Tibial nerve (tissue), 4 donors: ENCODE data around the gene GIMAP8. TPM values are rescaled to one million over a fixed set of nuclear protein-coding genes. Genes with fewer than 3 reads are reported as not detected.

ENCODE experiments used
- DNase-seq, 2 donors: peaks; one replicate each; pipeline ENCODE4 v3.0.0-alpha.2; 2019; ENCODE audit warnings: low spot score in 2 of 2
- H3K27ac ChIP-seq, 4 donors: fragments of 200-600 bp; sonication (generic) in 3 of 4; one replicate each; pipeline ENCODE4 v1.5.1; 2017 to 2019; ENCODE audit warnings: mild to moderate bottlenecking in 1 of 4
- H3K27me3 ChIP-seq, 2 donors: fragments of 200-600 bp; sonication (generic) in 1 of 2; one replicate each; pipeline versions ENCODE4 v1.5.1 to v1.6.0; 2017 to 2019
- H3K36me3 ChIP-seq, 3 donors: fragments of 200-600 bp; sonication (generic); one replicate each; pipeline ENCODE4 v1.5.1; 2018 to 2019
- H3K4me1 ChIP-seq, 4 donors: fragments of 200-600 bp; sonication (generic) in 3 of 4; one replicate each; pipeline ENCODE4 v1.5.1; 2017 to 2019
- H3K4me3 ChIP-seq, 4 donors: fragments of 200-600 bp; sonication (generic) in 3 of 4; one replicate each; pipeline ENCODE4 v1.5.1; 2017 to 2019; ENCODE audit warnings: mild to moderate bottlenecking in 1 of 4, moderate library complexity in 1 of 4
- H3K9me3 ChIP-seq, 4 donors: fragments of 200-600 bp; sonication (generic) in 3 of 4; one replicate each; pipeline ENCODE4 v1.5.1; 2017 to 2019
- EP300 ChIP-seq, 2 donors: sonication (generic); formaldehyde crosslinking; IDR thresholded peaks; one replicate each; pipeline ENCODE4 v1.6.1; 2017; ENCODE audit warnings: antibody characterized with exemption in 2 of 2, mild to moderate bottlenecking in 1 of 2
- POLR2A ChIP-seq, 2 donors: fragments of 450-650 bp; IDR thresholded peaks; one replicate each; pipeline ENCODE4 v1.6.1; 2017; ENCODE audit warnings: antibody characterized with exemption in 2 of 2, mild to moderate bottlenecking in 2 of 2, moderate library complexity in 2 of 2
- WGBS, 2 donors: methylation state at CpG; one replicate each; pipeline ENCODE4 v1.1.5; 2018; 5-methylcytosine and 5-hydroxymethylcytosine counted together
- total RNA-seq, 4 donors: library from RNA; depleted of rRNA; stranded (reverse); fragments of >200 nt; gene quantifications; one replicate each; pipeline ENCODE4 v1.1.0, GENCODE V29; 2016
- TF ChIP-seq, protein P1 (sequence below), 5 experiments: fragments of 200-600 bp in 3 of 5; fragments of 450-650 bp in 2 of 5; sonication (generic) in 3 of 5; IDR thresholded peaks; one replicate each; pipeline ENCODE4 v1.5.1; 2016 to 2019; ENCODE audit warnings: antibody characterized with exemption in 5 of 5, mild to moderate bottlenecking in 3 of 5, moderate library complexity in 2 of 5

The GIMAP8 gene
- total RNA-seq, 4 donors from 2014 or later, result 6.3 to 15.9 (median 10.4) TPM

DNA sequence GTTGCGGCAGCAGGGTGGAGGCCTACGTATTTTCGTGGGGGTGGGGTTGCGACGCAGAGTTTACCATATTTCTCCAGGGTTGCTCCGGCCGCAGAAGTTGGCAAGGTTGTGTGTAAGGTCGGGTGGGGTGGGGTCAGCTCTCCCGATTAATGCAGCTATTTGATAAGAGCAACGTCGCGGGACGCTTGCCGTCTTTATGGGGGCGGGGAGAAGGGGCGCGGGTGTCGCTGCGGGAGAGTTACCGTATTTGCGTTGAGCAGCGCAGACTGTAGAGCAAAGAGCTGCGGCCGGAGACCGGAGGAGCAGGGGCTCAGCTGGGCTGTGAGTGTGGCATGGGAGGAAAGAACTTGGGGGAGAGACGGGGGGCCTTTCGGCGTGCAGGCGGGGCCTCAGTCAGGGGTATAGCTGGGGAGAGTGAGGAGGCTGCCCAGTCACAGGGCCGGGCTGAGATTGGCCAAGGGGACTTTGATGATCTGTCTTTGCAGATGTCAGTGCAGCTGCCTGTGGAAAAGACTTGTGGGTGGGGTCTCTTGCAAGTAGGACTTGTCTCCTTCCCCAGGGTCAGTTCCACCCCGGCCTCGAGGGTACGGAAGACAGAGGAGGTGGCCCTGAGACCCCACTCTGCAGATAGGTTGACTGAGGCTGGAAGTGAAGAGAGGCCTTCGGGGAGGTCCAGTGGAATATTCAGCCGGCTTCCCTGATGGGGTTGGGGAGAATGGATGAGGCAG lies 44.7 kb upstream of the GIMAP8 start:
- WGBS, 2 donors, result 4 to 7% methylated on average over 31 to 35 of the region's 35 CpGs
- DNase-seq, result peak in 1 of 2 donors; percentile 31
- Histone ChIP-seq H3K9me3 (no peaks in the 10 kb centered on the region), H3K4me1 (peaks cover 0 to 44% (median 18%) of the 10 kb centered on the region in 4 donors), H3K27ac (peak overlapping the region; percentile 93 to 99 (median 98)), H3K27me3 (no peaks in the 10 kb centered on the region), H3K4me3 (peak overlapping the region; percentile 71 to 93 (median 86)), H3K36me3 (peaks cover 0 to 31% (median 0%) of the 10 kb centered on the region in 3 donors)
- TF ChIP-seq EP300 (IDR thresholded peaks at IDR 0.05), result no peak
- no peak for TF ChIP-seq POLR2A (IDR thresholded peaks at IDR 0.05)
- TF ChIP-seq, protein P1, sequence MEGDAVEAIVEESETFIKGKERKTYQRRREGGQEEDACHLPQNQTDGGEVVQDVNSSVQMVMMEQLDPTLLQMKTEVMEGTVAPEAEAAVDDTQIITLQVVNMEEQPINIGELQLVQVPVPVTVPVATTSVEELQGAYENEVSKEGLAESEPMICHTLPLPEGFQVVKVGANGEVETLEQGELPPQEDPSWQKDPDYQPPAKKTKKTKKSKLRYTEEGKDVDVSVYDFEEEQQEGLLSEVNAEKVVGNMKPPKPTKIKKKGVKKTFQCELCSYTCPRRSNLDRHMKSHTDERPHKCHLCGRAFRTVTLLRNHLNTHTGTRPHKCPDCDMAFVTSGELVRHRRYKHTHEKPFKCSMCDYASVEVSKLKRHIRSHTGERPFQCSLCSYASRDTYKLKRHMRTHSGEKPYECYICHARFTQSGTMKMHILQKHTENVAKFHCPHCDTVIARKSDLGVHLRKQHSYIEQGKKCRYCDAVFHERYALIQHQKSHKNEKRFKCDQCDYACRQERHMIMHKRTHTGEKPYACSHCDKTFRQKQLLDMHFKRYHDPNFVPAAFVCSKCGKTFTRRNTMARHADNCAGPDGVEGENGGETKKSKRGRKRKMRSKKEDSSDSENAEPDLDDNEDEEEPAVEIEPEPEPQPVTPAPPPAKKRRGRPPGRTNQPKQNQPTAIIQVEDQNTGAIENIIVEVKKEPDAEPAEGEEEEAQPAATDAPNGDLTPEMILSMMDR (IDR thresholded peaks at IDR 0.05), result no peak

DNA sequence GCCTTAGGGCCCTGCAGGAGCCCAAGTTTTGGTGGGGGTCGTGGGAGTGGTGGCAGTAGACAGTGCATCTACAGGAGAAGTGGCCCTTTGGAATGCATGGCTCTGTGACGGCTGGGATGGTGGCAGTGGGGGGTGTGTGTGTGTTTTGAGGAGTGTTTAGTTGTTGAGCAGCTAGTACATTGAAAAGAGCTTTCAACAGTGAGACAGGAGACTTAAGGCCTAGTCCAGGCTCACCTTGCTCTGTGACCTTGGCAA lies 44.2 kb upstream of the GIMAP8 start:
- Histone ChIP-seq H3K27me3 (no peaks in the 10 kb centered on the region), H3K4me1 (peaks cover 0 to 48% (median 20%) of the 10 kb centered on the region in 4 donors), H3K27ac (peak overlapping the region in 3 of 4 donors; percentile 98 to 99 (median 98)), H3K9me3 (no peaks in the 10 kb centered on the region), H3K36me3 (peaks cover 0 to 36% (median 0%) of the 10 kb centered on the region in 3 donors), H3K4me3 (peak overlapping the region; percentile 71 to 93 (median 86))
- 7 to 17% methylated on average over 2 of the region's 2 CpGs for WGBS, 2 donors
- DNase-seq, result no peak
- TF ChIP-seq EP300 (IDR thresholded peaks at IDR 0.05) (no peak), POLR2A (IDR thresholded peaks at IDR 0.05) (no peak)
- TF ChIP-seq, protein P1 (IDR thresholded peaks at IDR 0.05), result no peak

DNA sequence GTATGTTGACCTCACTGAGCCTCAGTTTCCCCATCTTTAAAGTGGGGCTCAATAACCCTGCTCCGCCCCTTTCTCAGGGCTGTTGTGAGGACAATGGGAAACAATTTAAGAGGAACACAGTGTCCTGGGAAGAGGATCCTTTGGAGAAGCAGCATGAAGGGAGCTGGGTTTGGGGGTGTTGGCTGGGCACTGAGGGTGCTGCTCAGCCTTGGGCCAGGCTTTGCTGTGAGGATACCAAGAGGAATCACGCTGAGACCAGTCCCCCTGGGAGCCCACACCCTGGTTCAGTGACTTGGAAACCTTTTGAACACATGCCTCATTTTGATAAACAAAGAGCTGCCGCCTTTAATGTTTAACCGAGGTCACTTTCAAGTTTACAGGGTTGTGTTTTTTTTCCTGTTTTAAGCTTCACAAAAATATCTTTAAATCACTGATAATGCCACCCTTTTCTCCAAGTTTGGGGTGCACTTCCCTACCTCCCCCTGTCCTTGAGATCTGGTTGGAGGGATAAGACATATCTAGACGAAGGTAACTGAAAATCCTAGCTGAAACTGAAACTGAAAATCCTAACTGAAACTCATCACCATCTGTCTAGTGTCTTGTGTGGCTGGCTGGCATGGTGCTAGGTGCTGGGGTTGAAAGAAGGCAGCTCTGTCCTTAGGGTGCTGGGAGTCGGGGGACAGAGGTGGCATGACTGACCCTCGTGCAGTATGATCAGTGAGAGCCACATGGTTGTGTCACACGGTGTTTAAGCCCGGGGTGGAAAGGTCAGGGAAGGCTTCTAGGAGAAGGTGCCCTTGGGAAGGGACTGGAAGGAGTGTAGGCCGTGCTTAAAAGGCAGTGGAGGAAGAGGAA lies 43.6 kb upstream of the GIMAP8 start:
- Histone ChIP-seq H3K27ac (peak overlapping the region in 3 of 4 donors; percentile 98 to 99 (median 98)), H3K27me3 (no peaks in the 10 kb centered on the region), H3K36me3 (peaks cover 0 to 41% (median 0%) of the 10 kb centered on the region in 3 donors), H3K4me1 (peaks cover 0 to 42% (median 20%) of the 10 kb centered on the region in 4 donors), H3K4me3 (peak overlapping the region in 3 of 4 donors; percentile 71 to 93 (median 92)), H3K9me3 (no peaks in the 10 kb centered on the region)
- 49 to 50% methylated on average over 10 of the region's 10 CpGs for WGBS, 2 donors
- TF ChIP-seq POLR2A (IDR thresholded peaks at IDR 0.05) (no peak), EP300 (IDR thresholded peaks at IDR 0.05) (no peak)
- TF ChIP-seq, protein P1 (IDR thresholded peaks at IDR 0.05), result no peak
- no peak for DNase-seq

DNA sequence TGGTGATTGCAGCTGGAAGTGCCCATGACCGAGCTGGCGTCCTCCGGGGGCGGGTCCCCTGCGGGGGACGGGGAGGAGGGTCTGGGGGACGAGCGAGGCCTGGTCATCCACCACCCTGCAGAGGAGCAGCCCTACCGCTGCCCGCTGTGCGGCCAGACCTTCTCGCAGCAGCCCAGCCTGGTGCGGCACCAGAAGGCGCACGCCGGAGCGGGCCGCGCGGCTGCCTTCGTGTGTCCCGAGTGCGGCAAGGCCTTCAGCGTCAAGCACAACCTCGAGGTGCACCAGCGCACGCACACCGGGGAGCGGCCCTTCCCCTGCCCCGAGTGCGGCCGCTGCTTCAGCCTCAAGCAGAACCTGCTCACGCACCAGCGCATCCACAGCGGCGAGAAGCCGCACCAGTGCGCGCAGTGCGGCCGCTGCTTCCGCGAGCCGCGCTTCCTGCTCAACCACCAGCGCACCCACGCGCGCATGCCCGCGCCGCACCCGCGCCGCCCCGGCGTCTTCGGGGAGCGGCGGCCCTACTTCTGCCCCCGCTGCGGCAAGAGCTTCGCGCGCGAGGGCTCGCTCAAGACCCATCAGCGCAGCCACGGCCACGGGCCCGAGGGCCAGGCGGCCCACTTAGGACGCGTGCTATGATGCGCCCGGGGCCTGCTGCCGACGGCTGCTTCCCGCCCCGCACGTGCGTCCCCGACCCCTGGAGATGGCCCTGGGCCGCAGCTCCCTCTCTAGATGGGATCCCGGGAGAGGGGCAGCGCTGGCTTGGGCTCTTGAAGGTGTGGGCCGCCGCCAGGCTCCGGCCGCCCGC lies 42.6 kb upstream of the GIMAP8 start:
- H3K9me3 ChIP-seq, result no peaks in the 10 kb centered on the region
- peak overlapping the region in 3 of 4 donors; percentile 98 to 99 (median 98) for H3K27ac ChIP-seq
- TF ChIP-seq, protein P1 (IDR thresholded peaks at IDR 0.05), result no peak
- TF ChIP-seq POLR2A (IDR thresholded peaks at IDR 0.05), result no peak
- TF ChIP-seq EP300 (IDR thresholded peaks at IDR 0.05), result no peak
- H3K4me1 ChIP-seq, result peaks cover 0 to 38% (median 20%) of the 10 kb centered on the region in 4 donors
- no peaks in the 10 kb centered on the region for H3K27me3 ChIP-seq
- DNase-seq, result no peak
- 95% methylated on average over 64 to 65 of the region's 91 CpGs for WGBS, 2 donors
- peaks cover 0 to 48% (median 0%) of the 10 kb centered on the region in 3 donors for H3K36me3 ChIP-seq
- H3K4me3 ChIP-seq, result no peak overlapping the region
